Measurements from ENCODE around the gene RASSF4. TPM values are rescaled to one million over a fixed set of nuclear protein-coding genes. Genes with fewer than 3 reads are reported as not detected.
A peak's percentile ranks its signal among the peaks of the same experiment; 100 is the strongest.

RASSF4 gene
- 29.2 TPM for total RNA-seq

DNA sequence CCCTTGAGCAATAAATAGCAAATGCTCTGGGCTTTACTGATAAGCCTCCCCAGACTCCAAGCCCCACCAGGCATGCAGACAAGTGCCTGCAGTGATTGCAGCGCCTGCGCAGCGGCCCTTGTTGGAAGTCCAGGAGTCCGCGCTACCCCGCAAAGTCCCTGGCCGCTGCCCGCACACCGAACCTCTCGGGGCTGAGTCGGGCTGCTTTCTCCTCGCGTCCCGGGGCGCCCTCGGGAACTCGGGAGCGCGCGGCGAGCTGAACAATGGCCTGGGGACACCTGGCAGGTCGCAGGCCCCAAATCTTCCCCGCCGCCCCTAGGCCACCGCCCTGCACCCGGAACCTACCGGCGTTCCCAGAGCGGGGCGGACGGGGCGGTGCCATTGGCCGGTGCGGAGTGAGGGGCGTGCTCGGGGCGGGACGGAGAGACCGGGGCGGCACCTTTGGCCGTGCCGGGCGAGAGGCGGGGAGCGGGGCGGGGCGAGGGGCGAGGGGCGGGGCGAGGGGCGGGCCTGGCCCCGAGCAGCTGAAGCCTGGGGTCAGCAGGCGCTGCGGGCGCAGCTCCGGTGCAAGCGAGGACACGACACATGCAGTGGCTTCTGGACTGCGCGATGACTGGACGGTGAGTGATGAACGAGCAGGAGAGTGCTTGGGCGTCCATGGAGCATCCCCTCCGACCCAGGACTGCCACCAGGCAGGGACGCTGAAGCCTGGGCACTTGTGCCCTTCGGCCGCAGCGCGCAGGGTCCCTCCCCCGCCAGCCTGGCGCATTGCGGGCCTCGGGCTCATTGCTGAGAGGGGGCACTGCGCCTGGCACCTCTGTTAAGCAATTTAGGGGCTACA lies at the start of gene RASSF4:
TSS of gene RASSF4 (plus strand) at position 556 of the 841 bp plus-strand sequence. CDS start 10,401 bp downstream, outside the sequence.
- H3K36me3 ChIP-seq = no peaks in the 10 kb centered on the region
- TF ChIP-seq POLR2A (IDR thresholded peaks at IDR 0.05) (peak in 1 of 2 donors; percentile 76), CTCF (IDR thresholded peaks at IDR 0.05) (peak in 1 of 3 experiments; percentile 16), POLR2AphosphoS5 (IDR thresholded peaks at IDR 0.05; ENCODE audit: insufficient read depth in 1 of 2, low read depth in 1 of 2) (peak; percentile 51 to 97)
- peak within 1 kb of the TSS; percentile 63 to 75 for H3K4me3 ChIP-seq
- intact Hi-C loops (cut with DNase I) = no loop called here
- H3K4me1 ChIP-seq = peaks cover 56% of the 10 kb centered on the region
- peak in 1 of 2 donors; percentile 91 for DNase-seq (ENCODE audit: extremely low spot score in 2 of 2)
- H3K9me3 ChIP-seq = no peaks in the 10 kb centered on the region
- H3K27ac ChIP-seq = peak within 1 kb of the TSS; percentile 83
- no peaks in the 10 kb centered on the region for H3K27me3 ChIP-seq

GRCh38 chr10:44909910-44910309 lies 49.7 kb upstream of the RASSF4 start:
- H3K36me3 ChIP-seq = no peaks in the 10 kb centered on the region
- no peak overlapping the region for H3K4me3 ChIP-seq
- no peaks in the 10 kb centered on the region for H3K4me1 ChIP-seq
- no peaks in the 10 kb centered on the region for H3K27me3 ChIP-seq
- intact Hi-C loops (cut with DNase I) = no loop called here
- TF ChIP-seq CTCF (IDR thresholded peaks at IDR 0.05) (no peak), POLR2AphosphoS5 (IDR thresholded peaks at IDR 0.05; ENCODE audit: insufficient read depth in 1 of 2, low read depth in 1 of 2) (no peak), POLR2A (IDR thresholded peaks at IDR 0.05) (no peak)
- H3K27ac ChIP-seq = no peak overlapping the region
- H3K9me3 ChIP-seq = no peaks in the 10 kb centered on the region
- no peak for DNase-seq (ENCODE audit: extremely low spot score in 2 of 2)

DNA sequence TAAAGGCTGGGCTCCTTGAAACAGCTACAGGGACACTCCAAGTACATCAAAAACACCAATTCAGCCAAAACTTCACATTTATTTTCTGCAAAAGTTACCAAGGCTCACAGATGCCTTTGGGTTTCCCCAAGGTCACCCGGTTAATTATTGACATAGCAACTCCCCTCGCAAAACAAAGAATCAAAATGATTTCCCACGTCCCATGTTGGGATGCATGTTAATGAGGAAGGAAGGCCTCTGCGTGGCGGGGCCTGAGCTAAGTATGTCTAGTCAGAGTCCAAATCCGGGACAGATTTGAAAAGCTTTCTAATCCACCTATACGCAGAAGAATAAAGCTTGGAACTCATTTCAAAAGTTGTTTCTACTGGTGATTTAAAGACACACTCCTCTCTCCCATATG lies 49.0 kb upstream of the RASSF4 start:
- Histone ChIP-seq H3K4me1 (no peaks in the 10 kb centered on the region), H3K27me3 (no peaks in the 10 kb centered on the region), H3K36me3 (no peaks in the 10 kb centered on the region), H3K27ac (no peak overlapping the region), H3K9me3 (no peaks in the 10 kb centered on the region), H3K4me3 (no peak overlapping the region)
- intact Hi-C loops (cut with DNase I) = no loop called here
- TF ChIP-seq POLR2A (IDR thresholded peaks at IDR 0.05) (no peak), POLR2AphosphoS5 (IDR thresholded peaks at IDR 0.05; ENCODE audit: insufficient read depth in 1 of 2, low read depth in 1 of 2) (no peak), CTCF (IDR thresholded peaks at IDR 0.05) (no peak)
- DNase-seq (ENCODE audit: extremely low spot score in 2 of 2) = no peak

GRCh38 chr10:44911081-44911540 lies 48.5 kb upstream of the RASSF4 start, which contains the start of gene TMEM72:
TSS of gene TMEM72 (plus strand) at chr10:44911337. CDS start at chr10:44911513, 176 bp downstream.
- H3K36me3 ChIP-seq = no peaks in the 10 kb centered on the region
- no peaks in the 10 kb centered on the region for H3K9me3 ChIP-seq
- TF ChIP-seq POLR2AphosphoS5 (IDR thresholded peaks at IDR 0.05; ENCODE audit: insufficient read depth in 1 of 2, low read depth in 1 of 2) (no peak), POLR2A (IDR thresholded peaks at IDR 0.05) (no peak), CTCF (IDR thresholded peaks at IDR 0.05) (no peak)
- H3K27me3 ChIP-seq = no peaks in the 10 kb centered on the region
- no peak within 1 kb of the TSS for H3K4me3 ChIP-seq
- no peak within 1 kb of the TSS for H3K27ac ChIP-seq
- H3K4me1 ChIP-seq = no peaks in the 10 kb centered on the region
- intact Hi-C loops (cut with DNase I) = no loop called here
- no peak for DNase-seq (ENCODE audit: extremely low spot score in 2 of 2)

GRCh38 chr10:44911951-44912350 lies 47.7 kb upstream of the RASSF4 start:
- Histone ChIP-seq H3K36me3 (no peaks in the 10 kb centered on the region), H3K4me1 (no peaks in the 10 kb centered on the region), H3K9me3 (no peaks in the 10 kb centered on the region), H3K27ac (no peak overlapping the region), H3K27me3 (no peaks in the 10 kb centered on the region), H3K4me3 (no peak overlapping the region)
- intact Hi-C loops (cut with DNase I) = no loop called here
- DNase-seq (ENCODE audit: extremely low spot score in 2 of 2) = no peak
- TF ChIP-seq POLR2A (IDR thresholded peaks at IDR 0.05) = no peak
- TF ChIP-seq CTCF (IDR thresholded peaks at IDR 0.05) = no peak
- no peak for TF ChIP-seq POLR2AphosphoS5 (IDR thresholded peaks at IDR 0.05; ENCODE audit: insufficient read depth in 1 of 2, low read depth in 1 of 2)
